GM19468 (cell line): ENCODE data around the gene ADCY6.

Experiments
- ATAC-seq: cut with Tn5 transposase; IDR thresholded peaks from one replicate; pipeline ENCODE4 v1.9.1; 2021; ENCODE audit warnings: mild to moderate bottlenecking, moderate library complexity, moderate number of reproducible peaks; ENCODE audit not compliant: unreplicated experiment; ENCODE audit errors: extremely low read depth

Gene ADCY6

GRCh38 chr12:48787791-48788523, 932 bp downstream of the ADCY6 start:
- ATAC-seq, result no peak

GRCh38 chr12:48786591-48787544, 2.0 kb downstream of the ADCY6 start:
- no peak for ATAC-seq

DNA sequence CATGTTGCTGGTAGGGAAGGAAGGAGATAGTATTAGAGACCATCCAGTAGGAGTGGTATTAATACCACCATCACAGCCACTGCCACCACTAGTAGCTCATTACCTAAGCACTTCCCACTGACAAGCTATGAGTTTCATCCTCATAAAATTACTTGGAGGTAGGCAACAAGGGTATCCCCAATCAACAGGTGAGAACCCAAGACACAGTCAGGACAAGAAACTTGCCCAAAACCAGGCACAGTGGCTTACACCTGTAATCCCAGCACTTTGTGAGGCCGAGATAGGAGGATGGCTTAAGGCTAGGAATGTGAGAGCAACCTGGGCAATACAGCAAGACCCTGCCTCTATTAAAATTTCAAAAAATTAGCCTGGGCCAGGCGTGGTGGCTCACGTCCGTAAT, 5.5 kb downstream of the ADCY6 start:
- ATAC-seq, result no peak

GRCh38 chr12:48782457-48783395, 6.2 kb downstream of the ADCY6 start:
- ATAC-seq, result no peak

DNA sequence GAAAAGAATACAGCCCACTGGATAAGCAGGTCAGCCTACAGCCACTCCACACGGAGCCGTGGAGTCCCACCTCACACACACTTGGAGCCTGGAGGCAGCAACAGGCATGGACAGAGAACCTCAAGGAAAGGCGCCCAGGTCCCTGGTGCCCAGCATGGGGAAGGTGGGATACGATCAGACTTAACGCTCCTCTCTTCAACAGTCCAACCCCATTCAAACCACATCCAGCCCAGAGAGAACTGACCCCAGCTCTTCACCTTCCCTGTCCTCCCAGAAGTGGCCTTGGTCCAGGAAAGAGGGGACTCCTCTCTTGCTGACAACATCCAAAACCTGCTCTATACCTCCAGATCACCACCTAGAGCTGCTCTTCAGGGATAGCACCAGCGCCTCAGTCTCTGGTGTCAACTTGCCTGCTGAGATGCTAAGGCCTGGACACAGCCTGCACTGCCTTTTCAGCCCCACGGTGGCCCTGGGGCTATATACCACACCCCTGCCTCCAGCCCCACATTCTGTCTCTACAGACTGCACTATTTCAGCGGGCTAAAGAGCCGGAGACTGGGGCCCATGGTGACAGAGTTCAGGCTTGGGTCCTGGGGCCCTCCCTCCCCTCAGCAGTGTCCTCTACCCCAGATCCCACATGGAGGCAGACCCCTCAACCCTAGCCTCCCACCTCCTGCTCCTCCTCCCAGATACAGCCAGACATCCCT, 7.0 kb downstream of the ADCY6 start:
- ATAC-seq, result no peak

- no peak for ATAC-seq
Measured at GRCh38 chr12:48780381-48781025, 8.4 kb downstream of the ADCY6 start.

- no peak for ATAC-seq
Measured at GRCh38 chr12:48779869-48780268, 9.0 kb downstream of the ADCY6 start.

DNA sequence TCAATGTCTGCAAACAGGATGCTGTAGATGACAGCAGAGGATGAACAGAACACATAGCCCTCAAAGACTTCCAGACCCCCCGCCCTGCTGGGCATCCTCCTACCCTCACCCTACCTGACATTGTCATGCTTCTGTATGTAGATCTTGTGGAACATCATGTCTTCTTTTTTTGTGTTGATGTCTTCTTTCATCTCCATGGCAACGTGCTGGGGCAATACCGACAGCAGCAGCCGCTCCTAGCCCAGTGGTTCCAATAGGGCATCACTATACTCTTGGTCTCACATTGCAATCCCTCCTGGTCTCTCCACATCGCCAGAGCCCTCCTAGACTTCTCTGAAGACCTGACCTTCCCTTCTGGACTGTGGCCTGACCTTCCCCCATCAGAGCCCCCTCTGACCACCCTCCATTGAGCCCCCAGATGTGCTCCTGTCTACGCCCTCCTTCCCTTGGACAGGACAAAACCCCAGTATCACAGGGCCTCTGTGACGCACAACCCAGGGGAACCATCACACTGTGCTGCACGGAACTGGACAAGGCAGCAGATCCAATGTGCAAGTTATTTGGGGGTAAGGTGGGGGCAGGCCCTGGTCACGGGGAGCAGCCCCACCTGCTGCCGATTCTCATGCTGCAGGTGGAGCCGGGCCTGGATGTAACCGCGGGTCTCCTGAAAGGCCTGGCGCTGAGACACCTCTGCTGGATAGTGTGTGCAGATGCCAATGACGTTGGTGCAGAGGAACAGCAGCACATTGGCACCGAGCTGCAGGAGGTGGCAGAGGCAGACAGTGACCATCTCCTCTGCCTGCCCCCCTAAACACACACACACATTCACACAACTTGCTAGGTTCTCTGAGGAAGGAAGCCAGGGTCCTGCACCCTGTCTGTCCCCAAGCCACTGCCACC, 11.1 kb downstream of the ADCY6 start:
- ATAC-seq, result no peak

DNA sequence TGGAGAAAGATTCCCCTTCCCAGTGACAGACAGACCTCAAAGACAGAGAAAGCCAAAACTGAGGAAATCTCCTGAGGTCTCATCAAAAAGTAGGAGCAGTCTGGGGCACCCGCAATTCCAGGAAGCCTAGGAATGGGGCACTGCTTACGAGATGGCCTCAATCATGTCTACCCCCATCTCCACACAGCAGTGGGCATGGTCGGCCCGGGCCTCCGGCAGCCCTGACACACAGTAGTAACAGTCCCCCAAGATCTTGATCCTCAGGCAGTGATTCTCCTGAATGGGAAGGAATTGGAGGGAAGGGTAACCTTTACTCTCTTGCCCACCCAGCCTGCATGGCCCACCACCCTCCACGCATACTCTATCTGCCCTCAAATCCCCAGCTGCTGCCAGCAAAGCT, 11.9 kb downstream of the ADCY6 start:
- ATAC-seq, result no peak

GRCh38 chr12:48775991-48776649, 12.8 kb downstream of the ADCY6 start:
- ATAC-seq, result no peak

DNA sequence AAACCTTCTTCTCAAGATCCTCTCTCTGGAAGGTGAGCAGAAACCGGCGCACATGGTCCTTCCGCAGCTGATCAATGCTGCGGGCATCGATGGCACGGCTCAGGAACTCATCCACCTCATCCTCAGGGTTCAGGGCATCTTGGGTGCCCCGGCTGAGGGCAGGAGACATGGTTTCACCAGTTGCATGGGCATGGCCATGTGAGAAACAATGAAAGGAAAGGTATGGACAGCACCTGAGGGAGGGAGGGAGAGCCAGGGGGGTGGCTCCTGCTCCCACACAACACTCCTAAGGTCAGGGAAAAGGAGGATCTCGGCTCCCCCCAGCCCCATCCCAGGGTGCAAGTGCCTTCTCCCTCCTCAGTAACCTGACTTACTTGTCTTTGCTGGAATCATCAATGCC, 13.6 kb downstream of the ADCY6 start:
- no peak for ATAC-seq

DNA sequence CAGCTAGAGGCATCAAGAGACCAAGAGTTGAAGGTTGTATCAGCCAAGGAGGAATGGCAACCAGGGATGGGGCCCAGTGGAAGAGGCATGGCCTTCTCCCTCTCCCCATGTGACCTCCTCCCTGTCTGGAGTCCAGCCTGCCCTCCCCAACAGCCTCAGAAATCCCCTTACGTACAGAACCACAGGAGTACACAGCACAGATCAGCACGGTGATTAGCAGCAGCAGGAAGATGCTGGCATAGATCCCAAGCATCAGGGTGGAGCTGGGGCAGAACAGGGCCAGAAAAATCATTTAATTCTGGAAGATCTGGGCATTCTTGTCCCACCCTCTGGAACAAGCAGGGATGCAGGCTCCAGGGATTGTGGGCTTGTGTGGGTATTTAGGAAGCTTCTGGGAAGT, 14.4 kb downstream of the ADCY6 start:
- ATAC-seq, result no peak

- ATAC-seq, result no peak
Measured at GRCh38 chr12:48773686-48774085, 15.2 kb downstream of the ADCY6 start.

GRCh38 chr12:48771588-48772112, 17.2 kb downstream of the ADCY6 start:
- ATAC-seq, result no peak

DNA sequence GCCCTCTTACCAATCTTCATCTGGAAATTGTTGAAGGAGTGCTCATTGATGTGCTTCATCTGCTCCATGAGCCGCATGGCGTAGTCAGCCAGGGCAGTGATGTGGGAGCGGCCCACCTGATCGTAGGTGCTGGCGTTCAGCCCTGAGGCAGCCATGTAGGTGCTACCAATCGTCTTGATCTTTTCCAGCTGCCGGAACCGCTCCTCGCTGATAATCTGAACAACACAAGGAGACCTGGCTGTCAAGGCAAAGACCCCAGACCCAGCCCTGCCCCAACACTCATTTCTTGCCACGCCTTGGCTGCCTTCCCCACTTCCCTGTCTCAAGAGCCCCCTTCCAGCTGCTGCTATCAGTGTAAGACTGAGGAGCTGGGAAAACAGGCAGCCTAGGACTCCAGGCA, 18.1 kb downstream of the ADCY6 start:
- no peak for ATAC-seq

GRCh38 chr12:48768736-48769135, 20.2 kb downstream of the ADCY6 start:
- ATAC-seq, result no peak

- ATAC-seq, result no peak
Measured at GRCh38 chr12:48768147-48768546, 20.7 kb downstream of the ADCY6 start.
